Fibroblast of lung (primary cell): ENCODE measurements around the gene PSMC5.

ENCODE experiments used
- CTCF ChIP-seq, 2 donors: IDR thresholded peaks in 1 of 2; conservative IDR thresholded peaks in 1 of 2; 1 replicate in 1 of 2; 2 replicates in 1 of 2; pipeline ENCODE4 v1.5.1; 2011 to 2012; ENCODE audit warnings: low read length in 2 of 2, control low read depth in 1 of 2, inconsistent platforms in 1 of 2, low read depth in 1 of 2, mild to moderate bottlenecking in 1 of 2
- EZH2 ChIP-seq: IDR thresholded peaks from 2 replicates; pipeline ENCODE4 v1.5.1; 2012; ENCODE audit warnings: low read length, control low read depth, mild to moderate bottlenecking; ENCODE audit errors: missing control alignments

- no peak for TF ChIP-seq CTCF (conservative IDR thresholded peaks at IDR 0.05 in 1 of 2, IDR thresholded peaks at IDR 0.05 in 1 of 2; ENCODE audit: low read depth in 1 of 2, low read length in 2 of 2)
- TF ChIP-seq EZH2: no peak
Observed at GRCh38 chr17:63854709-63855108, 27.5 kb downstream of the PSMC5 start.
